ENCODE data around the gene EFTUD2. TPM values are rescaled to one million over a fixed set of nuclear protein-coding genes. Genes with fewer than 3 reads are reported as not detected.

The EFTUD2 gene
- total and polyA plus RNA-seq, 4 donors, result 35.5 to 93.3 (median 73.3) TPM

- Histone ChIP-seq H3K36me3 (ENCODE audit: control insufficient read depth in 4 of 4, insufficient read depth in 4 of 4, low read length in 4 of 4) (peaks cover 0 to 23% (median 12%) of the 10 kb centered on the region in 4 donors), H3K9me3 (ENCODE audit: control insufficient read depth in 4 of 4, insufficient read depth in 3 of 4, low read length in 3 of 4) (no peaks in the 10 kb centered on the region), H3K27ac (ENCODE audit: low read depth in 1 of 2, low read length in 1 of 2) (no peak overlapping the region), H3K27me3 (ENCODE audit: control insufficient read depth in 3 of 3, insufficient read depth in 3 of 3, low read length in 2 of 3) (no peaks in the 10 kb centered on the region), H3K4me3 (no peak overlapping the region), H3K9ac (ENCODE audit: insufficient read depth in 1 of 2, low read length in 2 of 2) (no peak overlapping the region), H3K4me1 (ENCODE audit: control insufficient read depth in 5 of 5, insufficient read depth in 5 of 5, low read length in 5 of 5) (peaks cover 0 to 10% (median 2%) of the 10 kb centered on the region in 5 donors)
- WGBS, 2 donors, result 83 to 93% methylated on average over 4 of the region's 4 CpGs
- ATAC-seq (ENCODE audit: insufficient read depth, low FRiP score), result no peak
- DNase-seq, result no peak
- no peak for TF ChIP-seq CTCF (IDR thresholded peaks at IDR 0.05; ENCODE audit: control extremely low read depth, extremely low read depth)
Observed at GRCh38 chr17:44807093-44807816, 92.0 kb downstream of the EFTUD2 start.

DNA sequence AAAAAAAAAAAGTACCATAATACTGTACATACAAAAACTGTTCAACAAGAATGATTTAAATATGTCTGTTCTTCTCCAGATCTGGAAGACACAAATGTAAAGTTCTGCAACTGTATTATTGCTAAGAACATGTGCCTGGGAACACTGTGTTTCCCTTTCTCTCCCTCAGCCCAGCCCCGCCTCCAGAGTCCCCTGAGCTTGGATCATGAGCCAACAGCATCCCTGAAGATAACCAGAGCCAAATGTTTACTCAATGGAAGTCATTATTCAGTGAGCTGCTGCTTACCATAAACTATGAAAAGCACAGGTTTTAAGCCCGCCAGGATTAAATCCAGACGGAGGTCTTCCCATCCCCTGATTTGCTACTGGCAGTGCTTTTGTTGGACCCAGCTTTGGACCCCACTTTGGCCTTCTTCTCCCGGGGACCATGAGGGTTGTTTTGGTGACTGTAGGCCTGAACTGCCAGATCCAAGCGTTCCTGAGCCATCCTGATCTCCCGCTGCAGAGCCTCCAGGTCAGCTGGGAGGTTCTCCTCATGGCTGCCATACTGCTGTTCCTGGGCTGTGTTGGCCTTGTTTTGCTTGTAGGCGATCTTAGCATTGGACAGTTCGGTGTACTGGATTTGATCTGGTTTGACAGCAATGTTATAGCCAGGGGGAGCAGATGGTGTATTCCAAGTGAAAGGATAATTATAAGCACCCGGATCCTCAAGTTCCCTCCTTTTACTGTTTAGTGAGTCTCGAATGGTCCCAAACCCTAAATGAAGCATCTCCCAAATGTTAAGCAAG, 94.7 kb downstream of the EFTUD2 start:
- no peak for ATAC-seq (ENCODE audit: insufficient read depth, low FRiP score)
- TF ChIP-seq CTCF (IDR thresholded peaks at IDR 0.05; ENCODE audit: control extremely low read depth, extremely low read depth), result no peak
- H3K9ac ChIP-seq (ENCODE audit: insufficient read depth in 1 of 2, low read length in 2 of 2), result no peak overlapping the region
- H3K4me1 ChIP-seq (ENCODE audit: control insufficient read depth in 5 of 5, insufficient read depth in 5 of 5, low read length in 5 of 5), result peaks cover 0 to 10% (median 0%) of the 10 kb centered on the region in 5 donors
- no peak for DNase-seq
- peaks cover 1 to 32% (median 17%) of the 10 kb centered on the region in 4 donors for H3K36me3 ChIP-seq (ENCODE audit: control insufficient read depth in 4 of 4, insufficient read depth in 4 of 4, low read length in 4 of 4)
- H3K27me3 ChIP-seq (ENCODE audit: control insufficient read depth in 3 of 3, insufficient read depth in 3 of 3, low read length in 2 of 3), result no peaks in the 10 kb centered on the region
- no peaks in the 10 kb centered on the region for H3K9me3 ChIP-seq (ENCODE audit: control insufficient read depth in 4 of 4, insufficient read depth in 3 of 4, low read length in 3 of 4)
- WGBS, 2 donors, result 90 to 92% methylated on average over 10 of the region's 10 CpGs
- peak overlapping the region in 1 of 2 donors; percentile 80 for H3K27ac ChIP-seq (ENCODE audit: low read depth in 1 of 2, low read length in 1 of 2)
- no peak overlapping the region for H3K4me3 ChIP-seq

- H3K27ac ChIP-seq (ENCODE audit: low read depth in 1 of 2, low read length in 1 of 2), result peak overlapping the region in 1 of 2 donors; percentile 72
- 90 to 93% methylated on average over 5 of the region's 5 CpGs for WGBS, 2 donors
- ATAC-seq (ENCODE audit: insufficient read depth, low FRiP score), result no peak
Observed at GRCh38 chr17:44801880-44802279, 97.4 kb downstream of the EFTUD2 start.

More at GRCh38 chr17:44801880-44802279, 97.4 kb downstream of the EFTUD2 start:
- Histone ChIP-seq H3K9ac (ENCODE audit: insufficient read depth in 1 of 2, low read length in 2 of 2) (no peak overlapping the region), H3K36me3 (ENCODE audit: control insufficient read depth in 4 of 4, insufficient read depth in 4 of 4, low read length in 4 of 4) (peaks cover 1 to 35% (median 22%) of the 10 kb centered on the region in 4 donors), H3K9me3 (ENCODE audit: control insufficient read depth in 4 of 4, insufficient read depth in 3 of 4, low read length in 3 of 4) (no peaks in the 10 kb centered on the region), H3K27me3 (ENCODE audit: control insufficient read depth in 3 of 3, insufficient read depth in 3 of 3, low read length in 2 of 3) (no peaks in the 10 kb centered on the region), H3K4me1 (ENCODE audit: control insufficient read depth in 5 of 5, insufficient read depth in 5 of 5, low read length in 5 of 5) (peaks cover 0 to 13% (median 0%) of the 10 kb centered on the region in 5 donors), H3K4me3 (no peak overlapping the region)
- no peak for TF ChIP-seq CTCF (IDR thresholded peaks at IDR 0.05; ENCODE audit: control extremely low read depth, extremely low read depth)
- DNase-seq, result no peak

Small RNA genes lying within 50 kb of the gene (small RNA-seq; reads per million reads assigned to genes)
- gene CCDC103 (ENCODE audit: low replicate concordance), result not detected
- not detected for gene MIR6783 (ENCODE audit: low replicate concordance)
- gene RN7SL405P (ENCODE audit: low replicate concordance), result not detected

Other genes with a start within 250 kb of the EFTUD2 start
- not detected for gene MEIOC, start 243.0 kb downstream of the EFTUD2 start, total RNA-seq
- gene MEIOC, start 243.0 kb downstream of the EFTUD2 start, polyA plus RNA-seq, result under 1 TPM; 0.02 to 0.08 TPM
- gene CCDC43, start 209.7 kb downstream of the EFTUD2 start, total RNA-seq, result 10 to 100 TPM; 20.5 to 21.4 TPM
- gene CCDC43, start 209.7 kb downstream of the EFTUD2 start, polyA plus RNA-seq, result 10 to 100 TPM; 13.5 to 17.0 TPM
- 1 to 10 TPM; 3.5 to 8.6 TPM for gene DBF4B, start 190.8 kb downstream of the EFTUD2 start, total RNA-seq
- gene DBF4B, start 190.8 kb downstream of the EFTUD2 start, polyA plus RNA-seq, result 1 to 10 TPM; 2.7 to 2.8 TPM
- gene ADAM11, start 140.5 kb downstream of the EFTUD2 start, total RNA-seq, result 1 to 10 TPM in 1 of 2 donors, under 1 TPM in 1; 0.09 to 1.1 TPM
- gene ADAM11, start 140.5 kb downstream of the EFTUD2 start, polyA plus RNA-seq, result under 1 TPM; 0.15 to 0.22 TPM
- gene GJC1, start 69.2 kb downstream of the EFTUD2 start, total RNA-seq, result 10 to 100 TPM; 13.0 to 44.3 TPM
- 1 to 10 TPM; 3.9 TPM for gene GJC1, start 69.2 kb downstream of the EFTUD2 start, polyA plus RNA-seq
- 10 to 100 TPM; 12.1 to 23.9 TPM for gene HIGD1B, start 51.6 kb downstream of the EFTUD2 start, total RNA-seq
- gene HIGD1B, start 51.6 kb downstream of the EFTUD2 start, polyA plus RNA-seq, result 10 to 100 TPM in 1 of 2 donors, 1 to 10 TPM in 1; 3.0 to 25.4 TPM
- gene GFAP, start 16.1 kb upstream of the EFTUD2 start, total RNA-seq, result under 1 TPM; 0.25 to 0.88 TPM
- under 1 TPM; 0.32 to 0.35 TPM for gene GFAP, start 16.1 kb upstream of the EFTUD2 start, polyA plus RNA-seq
- gene KIF18B, start 48.3 kb upstream of the EFTUD2 start, total RNA-seq, result 1 to 10 TPM in 1 of 2 donors, under 1 TPM in 1; 0.80 to 1.4 TPM
- gene KIF18B, start 48.3 kb upstream of the EFTUD2 start, polyA plus RNA-seq, result under 1 TPM; 0.70 to 0.87 TPM
- gene C1QL1, start 68.9 kb upstream of the EFTUD2 start, total RNA-seq, result under 1 TPM; 0.21 to 0.57 TPM
- gene C1QL1, start 68.9 kb upstream of the EFTUD2 start, polyA plus RNA-seq, result under 1 TPM; 0.10 to 0.57 TPM
- gene DCAKD, start 152.2 kb upstream of the EFTUD2 start, total RNA-seq, result 10 to 100 TPM; 26.7 to 28.8 TPM
- gene DCAKD, start 152.2 kb upstream of the EFTUD2 start, polyA plus RNA-seq, result 10 to 100 TPM; 11.8 to 13.6 TPM
- 100 to 1,000 TPM in 1 of 2 donors, 10 to 100 TPM in 1; 56.9 to 120 TPM for gene NMT1, start 161.9 kb upstream of the EFTUD2 start, total RNA-seq
- gene NMT1, start 161.9 kb upstream of the EFTUD2 start, polyA plus RNA-seq, result 10 to 100 TPM; 37.7 to 41.0 TPM
- 10 to 100 TPM in 1 of 2 donors, 1 to 10 TPM in 1; 3.6 to 43.3 TPM for gene PLCD3, start 233.1 kb upstream of the EFTUD2 start, total RNA-seq
- gene PLCD3, start 233.1 kb upstream of the EFTUD2 start, polyA plus RNA-seq, result 10 to 100 TPM; 13.6 to 24.2 TPM
- gene ACBD4, start 236.2 kb upstream of the EFTUD2 start, total RNA-seq, result 10 to 100 TPM; 12.6 to 12.7 TPM
- 10 to 100 TPM in 1 of 2 donors, 1 to 10 TPM in 1; 7.8 to 15.7 TPM for gene ACBD4, start 236.2 kb upstream of the EFTUD2 start, polyA plus RNA-seq
- gene HEXIM1, start 249.0 kb upstream of the EFTUD2 start, total RNA-seq, result 10 to 100 TPM; 25.3 to 34.4 TPM
- gene HEXIM1, start 249.0 kb upstream of the EFTUD2 start, polyA plus RNA-seq, result 10 to 100 TPM; 14.5 to 18.7 TPM